Esophagus squamous epithelium (tissue), 4 donors: ENCODE measurements around the gene DNAH14.

Source experiments
- POLR2A ChIP-seq, 4 donors: fragments of 450-650 bp; IDR thresholded peaks; one replicate each; pipeline ENCODE4 v1.6.1; 2017; ENCODE audit warnings: antibody characterized with exemption in 4 of 4, mild to moderate bottlenecking in 4 of 4, moderate library complexity in 3 of 4
- TF ChIP-seq, protein P1 (sequence below), 6 experiments: fragments of 450-650 bp in 4 of 6; fragments of 200-600 bp in 2 of 6; sonication (generic) in 2 of 6; IDR thresholded peaks; one replicate each; pipeline ENCODE4 v1.5.1; 2016 to 2019; ENCODE audit warnings: antibody characterized with exemption in 6 of 6, mild to moderate bottlenecking in 4 of 6, moderate library complexity in 4 of 6

- TF ChIP-seq, protein P1, sequence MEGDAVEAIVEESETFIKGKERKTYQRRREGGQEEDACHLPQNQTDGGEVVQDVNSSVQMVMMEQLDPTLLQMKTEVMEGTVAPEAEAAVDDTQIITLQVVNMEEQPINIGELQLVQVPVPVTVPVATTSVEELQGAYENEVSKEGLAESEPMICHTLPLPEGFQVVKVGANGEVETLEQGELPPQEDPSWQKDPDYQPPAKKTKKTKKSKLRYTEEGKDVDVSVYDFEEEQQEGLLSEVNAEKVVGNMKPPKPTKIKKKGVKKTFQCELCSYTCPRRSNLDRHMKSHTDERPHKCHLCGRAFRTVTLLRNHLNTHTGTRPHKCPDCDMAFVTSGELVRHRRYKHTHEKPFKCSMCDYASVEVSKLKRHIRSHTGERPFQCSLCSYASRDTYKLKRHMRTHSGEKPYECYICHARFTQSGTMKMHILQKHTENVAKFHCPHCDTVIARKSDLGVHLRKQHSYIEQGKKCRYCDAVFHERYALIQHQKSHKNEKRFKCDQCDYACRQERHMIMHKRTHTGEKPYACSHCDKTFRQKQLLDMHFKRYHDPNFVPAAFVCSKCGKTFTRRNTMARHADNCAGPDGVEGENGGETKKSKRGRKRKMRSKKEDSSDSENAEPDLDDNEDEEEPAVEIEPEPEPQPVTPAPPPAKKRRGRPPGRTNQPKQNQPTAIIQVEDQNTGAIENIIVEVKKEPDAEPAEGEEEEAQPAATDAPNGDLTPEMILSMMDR (IDR thresholded peaks at IDR 0.05): no peak
- no peak for TF ChIP-seq POLR2A (IDR thresholded peaks at IDR 0.05)
Observed at GRCh38 chr1:225044258-225044657, 114.8 kb downstream of the DNAH14 start.
